ENCODE measurements around the gene KRT9. TPM values are rescaled to one million over a fixed set of nuclear protein-coding genes. Genes with fewer than 3 reads are reported as not detected.
A peak's percentile ranks its signal among the peaks of the same experiment; 100 is the strongest.

The KRT9 gene
- total and polyA plus RNA-seq, 9 of the 15 experiments (the other 6 are each of a cell fraction or from before 2014, with no cell fraction given): 0.03 TPM; not detected in 8

DNA sequence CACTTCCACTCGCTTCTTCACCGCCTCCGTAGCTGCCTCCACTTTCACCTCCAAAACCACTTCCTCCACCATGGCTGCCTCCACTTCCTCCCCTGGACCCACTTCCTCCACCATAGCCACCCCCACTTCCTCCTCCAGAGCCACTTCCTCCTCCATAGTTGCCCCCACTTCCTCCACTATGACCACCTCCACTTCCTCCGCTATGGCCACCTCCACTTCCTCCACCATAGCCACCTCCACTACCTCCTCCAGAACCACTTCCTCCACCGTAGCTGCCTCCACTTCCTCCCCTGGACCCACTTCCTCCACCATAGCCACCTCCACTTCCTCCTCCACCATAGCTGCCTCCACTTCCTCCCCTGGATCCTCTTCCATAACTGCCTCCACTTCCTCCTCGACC lies 4.5 kb downstream of the KRT9 start:
- 7% methylated on average over 5 of the region's 6 CpGs for WGBS (ENCODE audit: insufficient coverage, low coverage, missing lambda C conversion rate)
- DNase-seq (ENCODE audit: extremely low read depth in 1 of 4, low spot score in 3 of 4) (no peak), ATAC-seq (no peak), FAIRE-seq (no peak)
- Histone ChIP-seq H3K4me2 (ENCODE audit: insufficient read depth, low read length) (no peak overlapping the region), H3K79me2 (ENCODE audit: control insufficient read depth, insufficient read depth, low read length) (no peaks in the 10 kb centered on the region), H3K9ac (ENCODE audit: insufficient read depth in 1 of 2, low read depth in 2 of 2, low read length in 2 of 2) (no peak overlapping the region), H3K9me3 (replicated peaks; ENCODE audit: control insufficient read depth, insufficient read depth, low read depth, low read length) (no peaks in the 10 kb centered on the region), H3K9me1 (ENCODE audit: control insufficient read depth, insufficient read depth, low read length) (no peaks in the 10 kb centered on the region), H3K36me3 (ENCODE audit: control insufficient read depth, insufficient read depth, low read length) (no peaks in the 10 kb centered on the region), H3K4me1 (replicated peaks in 1 of 2; ENCODE audit: control insufficient read depth in 2 of 2, insufficient read depth in 2 of 2, low read length in 2 of 2) (peaks cover 0 to 5% of the 10 kb centered on the region in 2 experiments; a peak in 2 of 5 replicates), H3K27ac (ENCODE audit: extremely low read depth, low read depth, low read length) (no peak overlapping the region), H4K20me1 (replicated peaks; ENCODE audit: control insufficient read depth, insufficient read depth, low read length) (no peaks in the 10 kb centered on the region), H3K27me3 (ENCODE audit: control insufficient read depth in 2 of 2, insufficient read depth in 2 of 2, low read length in 2 of 2) (peaks cover 29 to 55% of the 10 kb centered on the region in 2 experiments; a peak in 4 of 5 replicates), H2AFZ (ENCODE audit: low read depth, low read length) (no peak overlapping the region), H3K4me3 (no peak overlapping the region)
- intact Hi-C loops (cut with micrococcal nuclease): no loop called here
- in situ Hi-C loops (cut with MboI): no loop called here
- ChIA-PET CTCF (ENCODE audit: low intra/inter-chr PET ratio) (no interaction called here), POLR2A (interaction anchor here (0.7 kb wide), 1 partner anchor 41 kb away, joined by 3 read pairs; no protein-coding TSS in a partner anchor)
- no TSS peak for BruUV-seq (replicated peaks)
- no peak for TF ChIP-seq MCM3 (IDR thresholded peaks at IDR 0.05)
- TF ChIP-seq, protein P1, sequence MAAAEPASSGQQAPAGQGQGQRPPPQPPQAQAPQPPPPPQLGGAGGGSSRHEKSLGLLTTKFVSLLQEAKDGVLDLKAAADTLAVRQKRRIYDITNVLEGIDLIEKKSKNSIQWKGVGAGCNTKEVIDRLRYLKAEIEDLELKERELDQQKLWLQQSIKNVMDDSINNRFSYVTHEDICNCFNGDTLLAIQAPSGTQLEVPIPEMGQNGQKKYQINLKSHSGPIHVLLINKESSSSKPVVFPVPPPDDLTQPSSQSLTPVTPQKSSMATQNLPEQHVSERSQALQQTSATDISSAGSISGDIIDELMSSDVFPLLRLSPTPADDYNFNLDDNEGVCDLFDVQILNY (CRISPR knock-in tag; IDR thresholded peaks at IDR 0.05): no peak
- TF ChIP-seq, protein P2, sequence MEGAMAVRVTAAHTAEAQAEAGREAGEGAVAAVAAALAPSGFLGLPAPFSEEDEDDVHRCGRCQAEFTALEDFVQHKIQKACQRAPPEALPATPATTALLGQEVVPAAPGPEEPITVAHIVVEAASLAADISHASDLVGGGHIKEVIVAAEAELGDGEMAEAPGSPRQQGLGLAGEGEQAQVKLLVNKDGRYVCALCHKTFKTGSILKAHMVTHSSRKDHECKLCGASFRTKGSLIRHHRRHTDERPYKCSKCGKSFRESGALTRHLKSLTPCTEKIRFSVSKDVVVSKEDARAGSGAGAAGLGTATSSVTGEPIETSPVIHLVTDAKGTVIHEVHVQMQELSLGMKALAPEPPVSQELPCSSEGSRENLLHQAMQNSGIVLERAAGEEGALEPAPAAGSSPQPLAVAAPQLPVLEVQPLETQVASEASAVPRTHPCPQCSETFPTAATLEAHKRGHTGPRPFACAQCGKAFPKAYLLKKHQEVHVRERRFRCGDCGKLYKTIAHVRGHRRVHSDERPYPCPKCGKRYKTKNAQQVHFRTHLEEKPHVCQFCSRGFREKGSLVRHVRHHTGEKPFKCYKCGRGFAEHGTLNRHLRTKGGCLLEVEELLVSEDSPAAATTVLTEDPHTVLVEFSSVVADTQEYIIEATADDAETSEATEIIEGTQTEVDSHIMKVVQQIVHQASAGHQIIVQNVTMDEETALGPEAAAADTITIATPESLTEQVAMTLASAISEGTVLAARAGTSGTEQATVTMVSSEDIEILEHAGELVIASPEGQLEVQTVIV (CRISPR knock-in tag; IDR thresholded peaks at IDR 0.05; ENCODE audit: borderline replicate concordance): no peak
- no peak for TF ChIP-seq RUNX1 (IDR thresholded peaks at IDR 0.05; ENCODE audit: low read depth)
- no peak for TF ChIP-seq USF1 (CRISPR knock-in tag; IDR thresholded peaks at IDR 0.05)
- TF ChIP-seq, protein P3, sequence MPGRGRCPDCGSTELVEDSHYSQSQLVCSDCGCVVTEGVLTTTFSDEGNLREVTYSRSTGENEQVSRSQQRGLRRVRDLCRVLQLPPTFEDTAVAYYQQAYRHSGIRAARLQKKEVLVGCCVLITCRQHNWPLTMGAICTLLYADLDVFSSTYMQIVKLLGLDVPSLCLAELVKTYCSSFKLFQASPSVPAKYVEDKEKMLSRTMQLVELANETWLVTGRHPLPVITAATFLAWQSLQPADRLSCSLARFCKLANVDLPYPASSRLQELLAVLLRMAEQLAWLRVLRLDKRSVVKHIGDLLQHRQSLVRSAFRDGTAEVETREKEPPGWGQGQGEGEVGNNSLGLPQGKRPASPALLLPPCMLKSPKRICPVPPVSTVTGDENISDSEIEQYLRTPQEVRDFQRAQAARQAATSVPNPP (IDR thresholded peaks at IDR 0.05; ENCODE audit: borderline replicate concordance, insufficient read depth, insufficient read length): no peak
- TF ChIP-seq CREBBP (IDR thresholded peaks at IDR 0.05; ENCODE audit: low read depth, low read length): no peak
- TF ChIP-seq EWSR1 (IDR thresholded peaks at IDR 0.05; ENCODE audit: borderline replicate concordance, low read depth, partially characterized antibody): no peak
- no peak for TF ChIP-seq RAD21 (CRISPR knock-in tag; conservative IDR thresholded peaks at IDR 0.05 in 1 of 2, IDR thresholded peaks at IDR 0.05 in 1 of 2)
- TF ChIP-seq ZNF444 (CRISPR knock-in tag; IDR thresholded peaks at IDR 0.05): no peak
- TF ChIP-seq EGR1 (conservative IDR thresholded peaks at IDR 0.05): peak; percentile 28; the same call in 1 of the 2 replicates
- TF ChIP-seq SMARCE1 (IDR thresholded peaks at IDR 0.05): peak; percentile 23; the same call in 1 of the 2 replicates
- no peak for TF ChIP-seq ZNF57 (CRISPR knock-in tag; IDR thresholded peaks at IDR 0.05)
- peak; percentile 34; the same call in 1 of the 2 replicates for TF ChIP-seq EHMT2 (IDR thresholded peaks at IDR 0.05)
- TF ChIP-seq XRCC4 (IDR thresholded peaks at IDR 0.05; ENCODE audit: extremely low read depth, insufficient read depth, insufficient read length): no peak
- TF ChIP-seq NUFIP1 (IDR thresholded peaks at IDR 0.05; ENCODE audit: partially characterized antibody): no peak
- TF ChIP-seq PTRF (tag; IDR thresholded peaks at IDR 0.05): no peak
- TF ChIP-seq ETV6 (IDR thresholded peaks at IDR 0.05; ENCODE audit: borderline replicate concordance in 1 of 2, low read depth in 2 of 2, low read length in 1 of 2): peak; percentile 51 to 93; a peak in 2 of 4 replicates
- TF ChIP-seq ETV6 (CRISPR knock-in tag; IDR thresholded peaks at IDR 0.05; ENCODE audit: borderline replicate concordance): no peak
- TF ChIP-seq ZNF75A (CRISPR knock-in tag; IDR thresholded peaks at IDR 0.05): no peak
